HepG2 (cell line): ENCODE measurements around the gene PARP2. TPM values are rescaled to one million over a fixed set of nuclear protein-coding genes. Genes with fewer than 3 reads are reported as not detected.
A peak's percentile ranks its signal among the peaks of the same experiment; 100 is the strongest.

Experiments
- ARID4A ChIP-seq: sonication (generic); formaldehyde crosslinking; IDR thresholded peaks from 2 replicates; pipeline ENCODE4 v1.5.0; 2020; ENCODE audit warnings: mild to moderate bottlenecking, missing genetic modification reagents, borderline replicate concordance
- ATF7 ChIP-seq, 2 experiments: fragments of 450-650 bp in 1 of 2; sonication (generic) in 1 of 2; formaldehyde crosslinking in 1 of 2; IDR thresholded peaks; 2 replicates each; pipeline versions ENCODE4 v1.4.0 to v1.6.1; 2016 to 2020; ENCODE audit warnings: antibody characterized with exemption in 1 of 2, mild to moderate bottlenecking in 1 of 2, missing genetic modification reagents in 1 of 2
- GLI4 ChIP-seq: sonication (generic); formaldehyde crosslinking; IDR thresholded peaks from 2 replicates; pipeline ENCODE4 v1.5.1; 2020; ENCODE audit warnings: missing genetic modification reagents, mild to moderate bottlenecking, moderate library complexity, borderline replicate concordance
- HOMEZ ChIP-seq: IDR thresholded peaks from 2 replicates; pipeline ENCODE4 v1.6.1; 2016; ENCODE audit warnings: low read depth
- KAT8 ChIP-seq: IDR thresholded peaks from 2 replicates; pipeline ENCODE4 v1.6.1; 2016; ENCODE audit warnings: missing genetic modification reagents, missing compliant biosample characterization
- KLF16 ChIP-seq, 2 experiments: sonication (generic) in 1 of 2; formaldehyde crosslinking in 1 of 2; IDR thresholded peaks; 2 replicates each; pipeline versions ENCODE4 v1.6.1 to v1.8.0; 2016 to 2023; ENCODE audit warnings: missing genetic modification reagents in 2 of 2, missing compliant biosample characterization in 1 of 2
- NCOA5 ChIP-seq: sonication (generic); formaldehyde crosslinking; IDR thresholded peaks from 2 replicates; pipeline ENCODE4 v1.4.0; 2020; ENCODE audit warnings: missing genetic modification reagents
- TMF1 ChIP-seq: sonication (generic); formaldehyde crosslinking; IDR thresholded peaks from 2 replicates; pipeline ENCODE4 v1.8.1; 2022; ENCODE audit warnings: low read depth, missing genetic modification reagents
- ZBTB4 ChIP-seq: sonication (generic); formaldehyde crosslinking; IDR thresholded peaks from 2 replicates; pipeline ENCODE4 v1.4.0; 2020; ENCODE audit warnings: missing genetic modification reagents, mild to moderate bottlenecking, borderline replicate concordance
- ZBTB7A ChIP-seq: sonication (generic); formaldehyde crosslinking; IDR thresholded peaks from 2 replicates; pipeline ENCODE4 v1.8.0; 2022; ENCODE audit warnings: mild to moderate bottlenecking, missing genetic modification reagents
- ZFP91 ChIP-seq: sonication (generic); formaldehyde crosslinking; IDR thresholded peaks from 2 replicates; pipeline ENCODE4 v1.9.0; 2022; ENCODE audit warnings: missing genetic modification reagents, mild to moderate bottlenecking, borderline replicate concordance
- ZKSCAN5 ChIP-seq: sonication (generic); formaldehyde crosslinking; IDR thresholded peaks from 2 replicates; pipeline ENCODE4 v1.5.1; 2020; ENCODE audit warnings: mild to moderate bottlenecking, missing genetic modification reagents
- ZXDC ChIP-seq: sonication (generic); formaldehyde crosslinking; IDR thresholded peaks from 2 replicates; pipeline ENCODE4 v1.5.0; 2020; ENCODE audit warnings: mild to moderate bottlenecking, missing genetic modification reagents
- polyA plus RNA-seq, 8 experiments: library from polyadenylated mRNA; depleted of rRNA in 3 of 8; stranded (reverse) in 7 of 8; unstranded in 1 of 8; fragments of >200 nt; fragmentation: Illumina TruSeq in 4 of 8; extraction: Trizol in 4 of 8; gene quantifications; 2 replicates each; pipeline versions ENCODE4 v1.2.1 to v1.2.3, GENCODE V29; 2011 to 2016; ENCODE audit warnings: low read depth in 4 of 8, missing spikeins in 1 of 8, mixed read lengths in 1 of 8; ENCODE audit not compliant: insufficient read depth in 1 of 8
- total RNA-seq, 5 experiments: library from RNA; depleted of rRNA; stranded (reverse); fragments of >200 nt; fragmentation: Illumina TruSeq; extraction: Trizol; gene quantifications; 2 replicates each; pipeline ENCODE4 v1.2.3, GENCODE V29; 2016; ENCODE audit warnings: low read depth in 1 of 5

Gene PARP2
- total and polyA plus RNA-seq, 2 of the 13 experiments (the other 11 are each of a cell fraction or from before 2014, with no cell fraction given): 37.3 to 38.4 TPM

- TF ChIP-seq ATF7 (IDR thresholded peaks at IDR 0.05) (peak; percentile 100), ATF7 (CRISPR knock-in tag; IDR thresholded peaks at IDR 0.05) (peak; percentile 99), ZFP91 (CRISPR knock-in tag) (peak; percentile 94), ARID4A (peak; percentile 95), NCOA5 (CRISPR knock-in tag) (no peak), ZXDC (CRISPR knock-in tag) (peak; percentile 46; the same call in 1 of the 2 replicates), KLF16 (CRISPR knock-in tag; IDR thresholded peaks at IDR 0.05) (peak in 1 of 2 experiments; percentile 92; a peak in 2 of 4 replicates), ZBTB7A (CRISPR knock-in tag) (0 out of 2 replicates have a peak, but pooled peaks have one; percentile 18), HOMEZ (CRISPR knock-in tag) (peak; percentile 68), ZKSCAN5 (CRISPR knock-in tag) (peak; percentile 93), GLI4 (0 out of 2 replicates have a peak, but pooled peaks have one; percentile 35), TMF1 (CRISPR knock-in tag) (0 out of 2 replicates have a peak, but pooled peaks have one; percentile 49), KAT8 (CRISPR knock-in tag) (peak; percentile 92), ZBTB4 (peak; percentile 12; the same call in 1 of the 2 replicates)
These were observed at the start of gene PARP2 (continued) for GRCh38 chr14:20343092-20343861.
